Osteoblast (primary cell): Measurements from ENCODE around the gene AMELX. TPM values are rescaled to one million over a fixed set of nuclear protein-coding genes. Genes with fewer than 3 reads are reported as not detected.

Source experiments
- DNase-seq: peaks from one replicate; pipeline ENCODE4 v3.0.0; 2011; ENCODE audit warnings: low spot score, mixed read lengths; ENCODE audit not compliant: insufficient read length; ENCODE audit errors: missing footprints
- H2AFZ ChIP-seq: 2 replicates; pipeline ENCODE4 v1.6.0; 2011; ENCODE audit warnings: mild to moderate bottlenecking, low read length
- H3K27ac ChIP-seq: 2 replicates; pipeline ENCODE4 v1.5.1; 2011; ENCODE audit warnings: mild to moderate bottlenecking, low read depth, low read length, moderate library complexity
- H3K27me3 ChIP-seq: 2 replicates; pipeline ENCODE4 v1.6.0; 2012; ENCODE audit warnings: mild to moderate bottlenecking, control low read depth, inconsistent platforms, low read length, moderate library complexity; ENCODE audit not compliant: insufficient read depth
- H3K36me3 ChIP-seq: 2 replicates; pipeline ENCODE4 v1.5.1; 2011; ENCODE audit warnings: mild to moderate bottlenecking, low read length, control low read depth, moderate library complexity; ENCODE audit not compliant: insufficient read depth
- H3K4me1 ChIP-seq: 2 replicates; pipeline ENCODE4 v1.5.1; 2011; ENCODE audit warnings: mild to moderate bottlenecking, low read length, control low read depth, moderate library complexity; ENCODE audit not compliant: insufficient read depth
- H3K4me2 ChIP-seq: 2 replicates; pipeline ENCODE4 v1.6.0; 2011; ENCODE audit warnings: mild to moderate bottlenecking, low read length; ENCODE audit not compliant: insufficient read depth
- H3K4me3 ChIP-seq: fragments of 200-600 bp; sonication (generic); 3 replicates; pipeline ENCODE4 v1.5.1; 2012; ENCODE audit warnings: mild to moderate bottlenecking, low read length, inconsistent platforms; ENCODE audit not compliant: insufficient read depth
- H3K79me2 ChIP-seq: 2 replicates; pipeline ENCODE4 v1.6.0; 2012; ENCODE audit warnings: mild to moderate bottlenecking, low read length, control low read depth, inconsistent platforms; ENCODE audit not compliant: insufficient read depth
- H3K9me3 ChIP-seq: 2 replicates; pipeline ENCODE4 v1.5.1; 2011; ENCODE audit warnings: low read depth, low read length, control low read depth
- H4K20me1 ChIP-seq: 2 replicates; pipeline ENCODE4 v1.6.0; 2012; ENCODE audit warnings: mild to moderate bottlenecking, low read length, control low read depth; ENCODE audit not compliant: insufficient read depth
- total RNA-seq: library from RNA; depleted of rRNA; stranded (reverse); fragments of >200 nt; gene quantifications from 2 replicates; pipeline ENCODE4 v1.2.3, GENCODE V29; 2012
- TF ChIP-seq, protein P1 (sequence below): IDR thresholded peaks from 2 replicates; pipeline ENCODE4 v1.5.1; 2011; ENCODE audit warnings: mild to moderate bottlenecking, low read depth, low read length, moderate library complexity; ENCODE audit errors: extremely low read depth

Gene AMELX
- total RNA-seq, 1 donor = not detected

DNA sequence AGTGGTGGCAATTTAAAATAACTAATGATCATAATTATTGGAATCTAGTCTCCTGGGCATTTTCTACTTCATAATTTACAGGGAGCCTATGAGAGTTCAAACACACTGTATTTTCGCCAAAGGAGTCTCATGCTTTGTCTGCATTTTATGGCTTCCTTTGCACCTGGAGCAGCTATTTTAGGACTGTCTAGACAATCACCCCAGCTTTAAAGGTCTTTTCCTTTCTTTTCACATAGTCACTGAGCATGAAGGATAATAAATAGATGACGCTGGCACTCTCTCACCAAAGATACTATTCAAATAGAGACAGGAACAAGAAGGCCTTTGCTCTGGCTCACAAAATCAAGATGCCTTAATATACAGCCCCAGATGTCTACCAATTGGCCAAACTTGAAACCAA is 43.0 kb downstream of the AMELX start:
- H3K36me3 ChIP-seq = no peaks in the 10 kb centered on the region
- no peak overlapping the region for H3K4me3 ChIP-seq
- no peak for DNase-seq
- H3K27ac ChIP-seq = no peak overlapping the region
- TF ChIP-seq, protein P1, sequence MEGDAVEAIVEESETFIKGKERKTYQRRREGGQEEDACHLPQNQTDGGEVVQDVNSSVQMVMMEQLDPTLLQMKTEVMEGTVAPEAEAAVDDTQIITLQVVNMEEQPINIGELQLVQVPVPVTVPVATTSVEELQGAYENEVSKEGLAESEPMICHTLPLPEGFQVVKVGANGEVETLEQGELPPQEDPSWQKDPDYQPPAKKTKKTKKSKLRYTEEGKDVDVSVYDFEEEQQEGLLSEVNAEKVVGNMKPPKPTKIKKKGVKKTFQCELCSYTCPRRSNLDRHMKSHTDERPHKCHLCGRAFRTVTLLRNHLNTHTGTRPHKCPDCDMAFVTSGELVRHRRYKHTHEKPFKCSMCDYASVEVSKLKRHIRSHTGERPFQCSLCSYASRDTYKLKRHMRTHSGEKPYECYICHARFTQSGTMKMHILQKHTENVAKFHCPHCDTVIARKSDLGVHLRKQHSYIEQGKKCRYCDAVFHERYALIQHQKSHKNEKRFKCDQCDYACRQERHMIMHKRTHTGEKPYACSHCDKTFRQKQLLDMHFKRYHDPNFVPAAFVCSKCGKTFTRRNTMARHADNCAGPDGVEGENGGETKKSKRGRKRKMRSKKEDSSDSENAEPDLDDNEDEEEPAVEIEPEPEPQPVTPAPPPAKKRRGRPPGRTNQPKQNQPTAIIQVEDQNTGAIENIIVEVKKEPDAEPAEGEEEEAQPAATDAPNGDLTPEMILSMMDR = no peak
- H4K20me1 ChIP-seq = no peaks in the 10 kb centered on the region
- no peaks in the 10 kb centered on the region for H3K4me1 ChIP-seq
- H3K27me3 ChIP-seq = no peaks in the 10 kb centered on the region
- no peak overlapping the region for H2AFZ ChIP-seq
- no peak overlapping the region for H3K4me2 ChIP-seq
- no peaks in the 10 kb centered on the region for H3K9me3 ChIP-seq
- H3K79me2 ChIP-seq = no peaks in the 10 kb centered on the region

DNA sequence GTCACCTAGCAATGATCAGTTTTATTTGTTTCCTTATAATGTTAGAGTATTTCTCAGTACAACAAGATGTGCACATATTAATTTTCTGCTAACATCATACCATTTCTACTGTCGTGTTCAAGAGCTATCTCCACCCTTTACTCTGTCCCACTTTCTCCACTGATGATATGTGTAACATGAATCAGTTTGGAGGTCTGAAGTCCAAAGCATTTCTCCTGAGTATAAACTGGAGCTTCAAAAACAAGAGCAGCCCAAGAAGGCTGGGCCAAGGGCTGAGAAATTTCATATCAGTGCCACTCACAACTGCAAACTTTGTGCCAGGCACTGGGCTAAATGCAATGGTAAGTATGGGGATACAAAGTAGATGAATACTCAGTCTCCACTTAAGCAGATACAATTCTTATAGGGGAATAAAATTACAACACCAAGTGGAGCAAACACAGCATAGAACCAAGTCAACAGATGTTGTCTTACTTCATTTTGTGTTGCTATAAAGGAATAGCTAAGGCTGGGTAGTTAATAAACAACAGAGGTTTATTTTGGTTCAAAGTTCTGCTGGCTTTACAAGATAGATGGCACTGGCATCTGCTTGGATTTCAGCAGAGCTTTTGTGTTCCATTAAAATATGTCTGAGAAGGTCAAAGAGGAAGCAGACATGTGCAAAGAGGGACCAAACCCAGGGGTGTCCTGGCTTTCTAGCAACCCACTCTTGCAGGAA is 44.2 kb downstream of the AMELX start:
- no peak for DNase-seq
- H3K36me3 ChIP-seq = no peaks in the 10 kb centered on the region
- no peak overlapping the region for H3K4me2 ChIP-seq
- no peaks in the 10 kb centered on the region for H3K27me3 ChIP-seq
- H4K20me1 ChIP-seq = no peaks in the 10 kb centered on the region
- peaks cover 4% of the 10 kb centered on the region for H3K4me1 ChIP-seq
- TF ChIP-seq, protein P1 = no peak
- no peaks in the 10 kb centered on the region for H3K9me3 ChIP-seq
- no peak overlapping the region for H3K4me3 ChIP-seq
- H2AFZ ChIP-seq = no peak overlapping the region
- H3K27ac ChIP-seq = no peak overlapping the region
- H3K79me2 ChIP-seq = no peaks in the 10 kb centered on the region

DNA sequence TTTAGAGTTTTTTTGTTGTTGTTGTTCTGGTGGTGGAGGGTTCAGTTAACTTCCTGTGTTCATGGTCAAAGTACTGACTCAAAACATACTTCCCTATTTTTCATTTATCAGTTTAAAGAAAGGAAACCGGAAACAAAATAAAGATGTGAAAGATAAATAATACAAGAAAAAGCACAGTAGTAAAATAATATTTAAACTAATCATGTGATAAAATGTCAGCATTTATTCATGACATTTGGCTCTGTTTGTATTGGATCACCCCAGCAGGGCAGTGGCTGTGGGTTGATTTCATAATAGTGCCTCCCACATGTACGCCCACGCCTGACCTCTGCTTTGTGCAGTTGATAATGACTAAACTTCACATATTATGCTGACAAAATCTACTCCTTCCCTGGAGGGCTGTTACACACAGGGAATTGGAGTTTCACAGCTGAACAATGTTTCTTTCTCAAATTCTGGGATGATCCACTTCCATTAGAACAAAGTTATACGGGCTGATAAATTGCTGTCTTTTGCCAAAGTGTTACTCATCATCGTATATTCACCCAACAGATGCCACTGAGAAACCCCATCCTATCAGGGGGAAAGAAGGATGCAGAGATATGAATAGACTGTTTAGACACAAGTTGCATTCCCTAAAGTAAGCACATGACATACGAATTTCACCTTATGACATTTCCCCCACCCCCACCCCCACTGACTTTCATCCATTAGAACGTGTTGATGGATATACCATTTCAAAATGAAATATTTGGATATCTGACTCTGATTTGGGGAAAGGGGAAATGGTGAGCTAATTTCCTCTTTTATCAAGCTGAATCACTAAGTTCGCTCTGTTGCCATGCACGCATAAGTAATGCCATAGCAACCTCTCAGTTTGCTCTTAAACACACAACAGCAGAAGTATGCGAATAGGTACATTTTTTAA is 48.3 kb downstream of the AMELX start:
- Histone ChIP-seq H3K4me3 (no peak overlapping the region), H2AFZ (no peak overlapping the region), H3K4me1 (peaks cover 5% of the 10 kb centered on the region), H3K79me2 (no peaks in the 10 kb centered on the region), H3K27me3 (no peaks in the 10 kb centered on the region), H3K36me3 (no peaks in the 10 kb centered on the region), H4K20me1 (no peaks in the 10 kb centered on the region), H3K27ac (peak overlapping the region; percentile 87), H3K4me2 (peak overlapping the region; percentile 42), H3K9me3 (no peaks in the 10 kb centered on the region)
- TF ChIP-seq, protein P1 = no peak
- peak; percentile 85 for DNase-seq

DNA sequence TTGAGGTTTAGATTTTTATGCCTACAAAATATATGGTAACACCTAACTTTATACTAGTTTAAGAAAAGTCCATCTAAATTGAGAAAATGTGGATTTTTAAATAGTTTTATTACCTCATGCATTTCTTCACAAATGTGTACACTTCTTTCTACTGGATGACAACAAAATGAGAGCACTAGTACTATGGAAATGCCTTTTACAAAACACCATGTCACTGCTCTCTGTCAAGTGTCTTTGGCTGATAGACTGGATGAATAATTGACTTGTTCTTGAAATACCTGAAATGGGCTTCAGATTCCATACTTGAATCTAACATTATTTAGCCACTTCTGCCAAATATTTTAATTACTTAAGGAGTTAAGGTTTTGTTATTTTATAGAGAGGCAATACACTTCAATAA is 49.5 kb downstream of the AMELX start:
- Histone ChIP-seq H3K36me3 (no peaks in the 10 kb centered on the region), H3K4me1 (peaks cover 5% of the 10 kb centered on the region), H3K27me3 (no peaks in the 10 kb centered on the region), H3K79me2 (no peaks in the 10 kb centered on the region), H2AFZ (no peak overlapping the region), H4K20me1 (no peaks in the 10 kb centered on the region), H3K4me3 (no peak overlapping the region), H3K4me2 (no peak overlapping the region), H3K9me3 (no peaks in the 10 kb centered on the region), H3K27ac (peak overlapping the region; percentile 87)
- DNase-seq = no peak
- TF ChIP-seq, protein P1 = no peak
